SKM-1 (cell line): ENCODE results near the gene ECPAS.
"Not testable (repeated sequence)": the region's sequence is repeated elsewhere in the genome, so short reads cannot be mapped to it uniquely, and the experiment has no call there.

Experiments
- DNase-seq: peaks from one replicate; lab custom pipeline; 2025; ENCODE audit not compliant: unreplicated experiment; lab: John Stamatoyannopoulos, UW

Gene ECPAS

DNA sequence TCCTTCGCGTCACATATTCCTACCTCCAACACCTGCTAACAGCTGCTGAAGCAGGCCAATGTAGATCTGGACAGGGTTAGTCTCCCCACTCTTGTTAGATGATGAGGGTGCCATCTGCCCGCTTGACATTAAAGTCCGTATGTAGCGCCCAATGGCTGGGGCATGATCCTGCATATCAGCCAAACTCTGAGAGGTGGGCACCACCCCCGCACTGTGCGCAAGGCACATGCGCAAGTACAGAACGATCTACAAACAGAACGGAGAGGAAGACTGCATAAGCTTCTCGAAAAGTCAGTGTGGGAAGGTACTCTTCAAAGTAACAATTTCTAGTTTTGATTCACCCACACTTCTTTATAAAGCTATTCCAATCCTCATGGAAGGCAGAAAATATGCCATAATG is 69.8 kb downstream of the ECPAS start:
- no peak for DNase-seq

DNA sequence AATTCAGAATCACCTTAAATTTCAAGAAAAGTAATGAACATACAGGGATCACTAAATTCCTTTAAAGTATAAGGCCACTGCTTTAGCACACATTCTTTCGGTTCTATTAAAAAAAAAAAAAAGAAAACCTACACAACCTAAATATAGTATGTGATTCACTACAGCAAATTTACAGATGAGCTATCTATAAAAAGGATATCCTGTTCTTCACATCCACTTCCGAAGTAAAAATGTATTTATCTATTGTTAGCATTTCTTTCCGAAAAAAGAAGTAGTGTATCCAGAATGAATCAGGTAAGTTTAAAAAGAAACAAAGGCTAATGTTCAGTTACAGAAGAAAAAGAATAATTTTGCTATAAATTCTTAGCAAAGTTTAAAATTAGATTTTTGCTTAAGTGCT is 70.2 kb downstream of the ECPAS start:
- DNase-seq: no peak

- DNase-seq: no peak
These were observed 71.9 kb downstream of the ECPAS start for GRCh38 chr9:111412280-111412679.

- DNase-seq: no peak
These were observed 72.9 kb downstream of the ECPAS start for GRCh38 chr9:111411266-111411665.

DNA sequence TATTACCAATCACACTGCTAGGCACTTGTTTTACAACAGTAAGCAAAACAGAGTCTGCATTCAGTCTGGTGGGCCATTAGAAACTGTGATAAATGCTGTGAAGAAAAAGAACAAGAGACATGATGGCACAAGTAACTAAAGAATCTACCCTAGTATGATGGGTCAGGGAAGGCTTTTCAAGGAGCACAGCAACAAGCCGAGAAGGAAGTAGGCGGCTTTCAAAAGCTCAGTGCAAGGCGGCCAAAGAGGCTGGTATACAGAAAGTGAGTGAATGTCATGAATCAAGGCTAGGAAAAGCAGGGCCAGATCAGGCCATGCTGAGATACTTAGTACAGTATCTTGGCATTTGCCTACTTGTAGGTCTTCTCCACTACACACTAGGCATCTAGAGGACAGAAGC is 76.4 kb downstream of the ECPAS start:
- no peak for DNase-seq

GRCh38 chr9:111405701-111406100 is 78.5 kb downstream of the ECPAS start:
- no peak for DNase-seq

DNA sequence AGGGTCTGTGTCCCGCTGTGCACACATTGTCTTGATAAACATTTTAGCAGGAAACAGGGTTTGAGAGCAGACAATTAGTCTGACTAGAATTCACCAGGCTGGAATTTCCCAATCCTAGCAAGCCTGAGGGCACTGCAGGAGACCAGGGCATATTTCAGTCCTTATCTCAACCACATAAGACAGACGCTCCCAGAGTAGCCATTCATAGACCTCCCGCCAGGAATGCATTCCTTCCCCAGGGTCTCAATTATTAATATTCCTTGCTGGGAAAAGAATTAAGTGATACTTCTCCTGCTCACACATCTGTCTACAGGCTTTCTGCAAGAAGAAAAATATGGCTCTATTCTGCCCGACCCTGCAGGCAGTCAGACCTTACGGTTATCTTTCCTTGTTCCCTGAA is 82.7 kb downstream of the ECPAS start:
- DNase-seq: not testable (repeated sequence)

- DNase-seq: no peak
These were observed 83.7 kb downstream of the ECPAS start for GRCh38 chr9:111400564-111400898.

DNA sequence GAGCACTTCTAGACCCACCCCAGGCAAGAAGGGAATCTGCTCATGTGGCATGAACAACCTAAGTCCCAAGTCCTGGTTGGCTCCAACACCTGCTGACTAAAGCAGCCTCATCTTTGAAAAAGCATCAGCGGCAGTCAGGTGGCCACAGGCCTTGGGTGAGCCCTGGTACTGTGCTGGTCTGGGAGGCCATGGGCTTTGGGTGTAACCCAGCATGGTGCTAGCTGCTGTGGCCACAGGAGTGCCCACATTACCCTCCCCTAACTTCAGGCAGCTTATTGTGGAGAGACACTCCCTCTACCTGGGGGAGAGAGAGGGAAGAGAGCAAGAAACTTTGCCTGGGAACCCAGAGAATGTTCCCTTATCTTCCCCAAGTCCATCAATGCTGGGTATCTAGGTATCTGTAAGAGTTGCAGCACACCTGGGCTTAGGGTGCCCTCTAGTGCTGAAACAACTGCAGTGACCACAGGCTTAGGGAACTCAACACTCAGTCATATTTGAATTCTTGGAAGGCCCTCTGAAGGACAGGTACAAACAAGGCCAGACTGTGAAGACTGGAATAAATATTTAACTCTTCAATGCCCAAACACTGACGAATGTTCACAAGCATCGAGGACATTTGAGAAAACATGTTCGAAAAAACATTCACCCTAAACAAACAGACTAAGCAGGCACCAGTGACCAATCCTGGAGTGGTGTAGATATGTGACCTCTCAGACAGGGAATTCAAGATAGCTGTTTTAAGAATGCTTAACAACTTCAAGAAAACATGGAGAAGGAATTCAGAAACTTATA is 84.2 kb downstream of the ECPAS start:
- no peak for DNase-seq

- DNase-seq: no peak
These were observed 84.9 kb downstream of the ECPAS start for GRCh38 chr9:111399211-111399739.

GRCh38 chr9:111393971-111394370 is 90.2 kb downstream of the ECPAS start:
- DNase-seq: no peak

- DNase-seq: no peak
These were observed 94.8 kb downstream of the ECPAS start for GRCh38 chr9:111389406-111389805.

DNA sequence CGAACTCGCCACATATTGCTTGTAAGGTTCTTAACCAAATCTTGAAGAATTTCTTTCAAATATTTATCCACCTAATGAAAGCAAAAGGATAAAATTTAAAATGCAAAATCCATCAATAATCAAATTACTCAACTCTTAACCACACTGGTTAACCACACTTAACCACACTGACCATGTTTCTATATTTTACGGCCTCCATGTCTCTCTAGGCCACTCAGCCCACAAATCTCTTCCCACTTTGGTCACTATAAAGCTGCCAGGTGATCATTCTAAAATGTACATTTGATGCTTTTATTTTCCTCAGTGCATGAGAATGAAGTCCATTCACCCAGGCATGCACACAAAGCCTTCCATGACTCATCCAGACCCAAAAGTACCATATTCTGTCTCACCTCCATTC is 97.8 kb downstream of the ECPAS start:
- no peak for DNase-seq

DNA sequence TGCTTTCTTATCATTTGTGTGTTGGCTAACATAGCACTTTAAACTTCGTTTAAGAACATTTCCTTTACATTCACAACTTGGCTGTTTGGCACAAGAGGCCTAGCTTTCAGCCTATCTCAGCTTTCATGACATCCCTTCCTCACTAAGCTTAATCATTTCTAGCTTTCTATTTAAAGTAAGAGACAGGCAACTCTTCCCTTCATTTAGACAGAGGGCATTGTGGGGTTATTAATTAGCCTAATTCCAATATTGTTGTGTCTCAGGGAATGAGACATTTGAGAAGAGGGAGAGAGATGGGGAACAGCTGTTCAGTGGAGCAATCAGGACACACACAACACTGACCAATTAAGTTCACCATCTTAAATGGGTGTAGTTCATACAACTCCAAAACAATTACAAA is 103.2 kb downstream of the ECPAS start:
- DNase-seq: no peak

GRCh38 chr9:111375817-111376564 is 108.2 kb downstream of the ECPAS start:
- DNase-seq: no peak

DNA sequence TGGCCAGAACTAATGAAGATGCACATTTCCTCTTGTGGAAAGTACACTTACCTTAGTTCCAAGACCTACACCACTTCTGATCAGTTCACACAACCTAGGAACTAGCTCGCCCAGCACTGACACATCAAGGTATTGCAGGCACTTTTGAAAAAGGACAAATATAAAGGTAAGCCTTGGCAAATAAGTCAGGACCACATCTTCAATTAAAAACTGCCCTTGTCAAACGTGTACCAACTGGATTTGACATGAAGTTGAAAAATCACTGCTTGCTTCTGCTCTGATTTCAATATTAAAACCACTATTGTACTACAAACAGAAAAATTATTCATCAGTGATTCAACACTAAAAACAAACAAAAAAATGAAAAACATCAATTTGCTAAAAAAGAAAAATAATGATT is 109.1 kb downstream of the ECPAS start:
- DNase-seq: no peak

DNA sequence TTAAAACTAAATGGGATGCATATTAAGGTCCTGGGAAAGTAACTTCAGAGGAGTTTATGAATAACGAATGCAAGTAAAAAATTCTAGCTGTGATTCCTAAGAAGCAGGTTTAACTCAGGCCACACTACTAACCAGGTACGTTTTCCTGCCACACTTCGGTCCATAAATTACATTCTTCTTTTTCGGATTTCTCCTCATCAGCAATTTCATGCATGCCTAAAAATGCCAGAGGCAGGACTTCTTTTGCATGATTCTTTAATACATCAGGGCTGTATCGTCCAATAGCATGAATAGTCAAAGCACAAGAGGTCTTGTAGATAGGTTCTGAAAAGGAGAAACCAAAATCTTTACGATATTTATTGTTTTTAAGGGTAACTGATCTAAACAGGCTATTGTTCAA is 111.9 kb downstream of the ECPAS start:
- DNase-seq: no peak

GRCh38 chr9:111366978-111367377 is 117.2 kb downstream of the ECPAS start:
- no peak for DNase-seq

- DNase-seq: no peak
These were observed 121.7 kb downstream of the ECPAS start for GRCh38 chr9:111362526-111362925.

- DNase-seq: no peak
These were observed 123.3 kb downstream of the ECPAS start for GRCh38 chr9:111360881-111361280.

GRCh38 chr9:111356481-111357244 is 127.5 kb downstream of the ECPAS start:
- DNase-seq: no peak

- DNase-seq: no peak
These were observed 131.6 kb downstream of the ECPAS start for GRCh38 chr9:111352545-111352944.
